Neural cell (in vitro differentiated cells): ENCODE results near the gene SOCS7.

Source experiments
- MXI1 ChIP-seq: fragments of 450-650 bp; conservative IDR thresholded peaks from 2 replicates; pipeline ENCODE4 v1.6.1; 2014; ENCODE audit warnings: antibody characterized with exemption, mild to moderate bottlenecking; ENCODE audit not compliant: poor library complexity, severe bottlenecking
- POLR2AphosphoS5 ChIP-seq: IDR thresholded peaks from 2 replicates; pipeline ENCODE4 v1.6.1; 2012

DNA sequence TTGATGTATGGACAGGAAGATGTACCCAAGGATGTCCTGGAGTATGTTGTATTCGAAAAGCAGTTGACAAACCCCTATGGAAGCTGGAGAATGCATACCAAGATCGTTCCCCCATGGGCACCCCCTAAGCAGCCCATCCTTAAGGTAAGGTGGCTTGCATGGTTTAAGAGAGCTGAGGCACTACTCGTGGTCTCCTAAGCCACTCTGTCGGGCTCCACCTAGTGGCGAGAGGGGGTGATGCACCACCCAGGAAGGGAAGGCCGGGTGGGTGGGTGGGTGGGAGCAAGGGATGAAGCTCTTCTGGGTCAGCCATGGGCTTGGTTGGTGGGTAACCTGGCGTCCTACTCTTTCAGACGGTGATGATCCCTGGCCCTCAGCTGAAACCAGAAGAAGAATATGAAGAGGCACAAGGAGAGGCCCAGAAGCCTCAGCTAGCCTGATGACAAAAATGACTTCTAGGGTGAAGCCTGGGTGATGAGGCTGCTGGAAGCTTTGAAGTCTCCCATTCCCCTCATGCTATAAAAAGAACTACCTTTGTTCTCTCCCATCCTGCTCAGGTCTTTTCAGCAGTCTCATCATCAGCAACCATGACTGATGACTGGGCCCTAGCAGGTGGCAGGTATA, 29.4 kb upstream of the SOCS7 start:
- TF ChIP-seq MXI1 = no peak
- TF ChIP-seq POLR2AphosphoS5 = no peak
